HG02981 (cell line): Measurements from ENCODE around the gene UROS.

Experiments
- ATAC-seq: cut with Tn5 transposase; IDR thresholded peaks from one replicate; pipeline ENCODE4 v1.9.1; 2021; ENCODE audit warnings: mild to moderate bottlenecking, moderate library complexity; ENCODE audit not compliant: unreplicated experiment

Gene UROS

GRCh38 chr10:125822878-125823662, at the start of gene UROS, which contains the start of gene BCCIP:
Gene UROS (minus strand): TSS chr10:125823258. CDS start chr10:125816499, 6,759 bp downstream.
Gene BCCIP (plus strand): TSS chr10:125823546. CDS start chr10:125823558, 12 bp downstream.
- ATAC-seq: peak; percentile 74

- ATAC-seq: no peak
Measured at GRCh38 chr10:125871338-125871737, 48.3 kb upstream of the UROS start.

- ATAC-seq: peak; percentile 82
Measured at GRCh38 chr10:125868372-125868975, 45.4 kb upstream of the UROS start.

GRCh38 chr10:125866421-125867029, 43.5 kb upstream of the UROS start:
- no peak for ATAC-seq

- no peak for ATAC-seq
Measured at GRCh38 chr10:125865120-125865519, 42.1 kb upstream of the UROS start.

- no peak for ATAC-seq
Measured at GRCh38 chr10:125859128-125859817, 36.2 kb upstream of the UROS start.

GRCh38 chr10:125857185-125857760, 34.2 kb upstream of the UROS start:
- no peak for ATAC-seq

GRCh38 chr10:125852487-125852886, 29.4 kb upstream of the UROS start:
- no peak for ATAC-seq

- ATAC-seq: no peak
Measured at GRCh38 chr10:125850766-125851731, 28.0 kb upstream of the UROS start.

- ATAC-seq: no peak
Measured at GRCh38 chr10:125849448-125849847, 26.4 kb upstream of the UROS start.

GRCh38 chr10:125848857-125849256, 25.8 kb upstream of the UROS start:
- no peak for ATAC-seq

- no peak for ATAC-seq
Measured at GRCh38 chr10:125848371-125848770, 25.3 kb upstream of the UROS start.

- ATAC-seq: peak; percentile 58
Measured at GRCh38 chr10:125846894-125847293, 23.8 kb upstream of the UROS start.

GRCh38 chr10:125845617-125846016, 22.6 kb upstream of the UROS start:
- no peak for ATAC-seq

- no peak for ATAC-seq
Measured at GRCh38 chr10:125844751-125845221, 21.7 kb upstream of the UROS start.

- ATAC-seq: no peak
Measured at GRCh38 chr10:125843603-125844329, 20.7 kb upstream of the UROS start.

GRCh38 chr10:125840955-125841354, 17.9 kb upstream of the UROS start:
- ATAC-seq: no peak

- no peak for ATAC-seq
Measured at GRCh38 chr10:125840406-125840805, 17.3 kb upstream of the UROS start.
